Effector memory CD8-positive, alpha-beta T cell (primary cell): ENCODE results near the gene KIF7.

Experiments used
- ATAC-seq: fragments of 150-1000 bp; cut with Tn5 transposase; replicated peaks from 2 replicates; pipeline ENCODE4 v1.10.0; 2021; ENCODE audit warnings: mild to moderate bottlenecking, moderate library complexity
- DNase-seq, 3 experiments: peaks; one replicate each; pipeline ENCODE4 v3.0.0; 2021
- H3K27ac Mint-ChIP-seq, 2 donors: one replicate each; pipeline ENCODE4 v1.8.0; 2022; ENCODE audit warnings: mild to moderate bottlenecking in 2 of 2, mixed read lengths in 2 of 2, moderate library complexity in 2 of 2
- H3K27me3 Mint-ChIP-seq, 2 donors: one replicate each; pipeline ENCODE4 v1.8.0; 2022; ENCODE audit warnings: mixed read lengths in 2 of 2
- H3K36me3 Mint-ChIP-seq: one replicate; pipeline ENCODE4 v1.8.0; 2022; ENCODE audit warnings: mild to moderate bottlenecking, moderate library complexity, mixed read lengths; ENCODE audit not compliant: insufficient read depth
- H3K4me1 Mint-ChIP-seq, 2 donors: one replicate each; pipeline ENCODE4 v1.8.0; 2022; ENCODE audit warnings: low read depth in 2 of 2, mixed read lengths in 2 of 2
- H3K4me3 Mint-ChIP-seq, 2 donors: one replicate each; pipeline ENCODE4 v1.8.0; 2022; ENCODE audit warnings: mild to moderate bottlenecking in 2 of 2, mixed read lengths in 2 of 2, moderate library complexity in 2 of 2
- H3K9me3 Mint-ChIP-seq, 2 donors: one replicate each; pipeline ENCODE4 v1.8.0; 2022; ENCODE audit warnings: mixed read lengths in 2 of 2

Gene KIF7

GRCh38 chr15:89649716-89650115, 5.6 kb downstream of the KIF7 start:
- Mint-ChIP-seq H3K4me1 (peaks cover 8 to 10% of the 10 kb centered on the region in 2 donors), H3K27ac (no peak overlapping the region), H3K4me3 (no peak overlapping the region), H3K9me3 (no peaks in the 10 kb centered on the region), H3K36me3 (no peaks in the 10 kb centered on the region), H3K27me3 (peaks cover 26 to 55% of the 10 kb centered on the region in 2 donors)
- DNase-seq (no peak), ATAC-seq (no peak)

- H3K9me3 Mint-ChIP-seq, result no peaks in the 10 kb centered on the region
- DNase-seq (no peak), ATAC-seq (no peak)
- no peak overlapping the region for H3K4me3 Mint-ChIP-seq
- no peaks in the 10 kb centered on the region for H3K36me3 Mint-ChIP-seq
- H3K27ac Mint-ChIP-seq, result no peak overlapping the region
- H3K27me3 Mint-ChIP-seq, result peaks cover 20 to 49% of the 10 kb centered on the region in 2 donors
- H3K4me1 Mint-ChIP-seq, result peaks cover 3 to 5% of the 10 kb centered on the region in 2 donors
Observed at GRCh38 chr15:89649013-89649625, 6.1 kb downstream of the KIF7 start.

- Mint-ChIP-seq H3K27me3 (peaks cover 13 to 42% of the 10 kb centered on the region in 2 donors), H3K4me1 (peaks cover 3 to 5% of the 10 kb centered on the region in 2 donors), H3K36me3 (no peaks in the 10 kb centered on the region), H3K27ac (no peak overlapping the region), H3K4me3 (no peak overlapping the region), H3K9me3 (no peaks in the 10 kb centered on the region)
- no peak for ATAC-seq
- no peak for DNase-seq
Observed at GRCh38 chr15:89648106-89649012, 6.9 kb downstream of the KIF7 start.

- DNase-seq (peak; percentile 53 to 56 (median 56)), ATAC-seq (peak; percentile 45)
- Mint-ChIP-seq H3K36me3 (no peaks in the 10 kb centered on the region), H3K4me3 (no peak overlapping the region), H3K27me3 (peaks cover 4 to 31% of the 10 kb centered on the region in 2 donors), H3K27ac (no peak overlapping the region), H3K4me1 (peaks cover 3 to 5% of the 10 kb centered on the region in 2 donors), H3K9me3 (no peaks in the 10 kb centered on the region)
Observed at GRCh38 chr15:89647191-89647851, 7.9 kb downstream of the KIF7 start.

- Mint-ChIP-seq H3K4me3 (no peak overlapping the region), H3K27ac (no peak overlapping the region)
- DNase-seq, result no peak
Observed at GRCh38 chr15:89646416-89647141, 8.7 kb downstream of the KIF7 start.

GRCh38 chr15:89645680-89646079, 9.6 kb downstream of the KIF7 start:
- H3K36me3 Mint-ChIP-seq, result no peaks in the 10 kb centered on the region
- no peak overlapping the region for H3K27ac Mint-ChIP-seq
- peaks cover 0 to 31% of the 10 kb centered on the region in 2 donors for H3K27me3 Mint-ChIP-seq
- DNase-seq (no peak), ATAC-seq (no peak)
- H3K9me3 Mint-ChIP-seq, result no peaks in the 10 kb centered on the region
- no peak overlapping the region for H3K4me3 Mint-ChIP-seq
- H3K4me1 Mint-ChIP-seq, result peaks cover 3 to 5% of the 10 kb centered on the region in 2 donors

More at GRCh38 chr15:89646416-89647141, 8.7 kb downstream of the KIF7 start:
- peaks cover 3 to 5% of the 10 kb centered on the region in 2 donors for H3K4me1 Mint-ChIP-seq
- no peaks in the 10 kb centered on the region for H3K9me3 Mint-ChIP-seq
- no peak for ATAC-seq
- H3K36me3 Mint-ChIP-seq, result no peaks in the 10 kb centered on the region
- H3K27me3 Mint-ChIP-seq, result peaks cover 0 to 25% of the 10 kb centered on the region in 2 donors

GRCh38 chr15:89642106-89642505, 13.2 kb downstream of the KIF7 start:
- Mint-ChIP-seq H3K4me1 (peaks cover under 1 to 2% of the 10 kb centered on the region in 2 donors), H3K27me3 (peaks cover 0 to 24% of the 10 kb centered on the region in 2 donors), H3K9me3 (no peaks in the 10 kb centered on the region), H3K4me3 (no peak overlapping the region), H3K36me3 (no peaks in the 10 kb centered on the region), H3K27ac (no peak overlapping the region)
- no peak for DNase-seq
- no peak for ATAC-seq

GRCh38 chr15:89641053-89641452, 14.2 kb downstream of the KIF7 start:
- ATAC-seq, result no peak
- Mint-ChIP-seq H3K9me3 (no peaks in the 10 kb centered on the region), H3K27me3 (peaks cover 0 to 14% of the 10 kb centered on the region in 2 donors), H3K36me3 (no peaks in the 10 kb centered on the region), H3K4me3 (no peak overlapping the region), H3K27ac (no peak overlapping the region), H3K4me1 (no peaks in the 10 kb centered on the region)
- DNase-seq, result no peak

GRCh38 chr15:89640245-89640644, 15.0 kb downstream of the KIF7 start:
- H3K4me3 Mint-ChIP-seq, result no peak overlapping the region
- peaks cover 0 to 10% of the 10 kb centered on the region in 2 donors for H3K27me3 Mint-ChIP-seq
- H3K9me3 Mint-ChIP-seq, result no peaks in the 10 kb centered on the region
- no peaks in the 10 kb centered on the region for H3K4me1 Mint-ChIP-seq
- ATAC-seq, result no peak
- no peak for DNase-seq
- no peaks in the 10 kb centered on the region for H3K36me3 Mint-ChIP-seq
- no peak overlapping the region for H3K27ac Mint-ChIP-seq

- H3K4me1 Mint-ChIP-seq, result no peaks in the 10 kb centered on the region
- H3K36me3 Mint-ChIP-seq, result peaks cover 3% of the 10 kb centered on the region
- peaks cover 0 to 31% of the 10 kb centered on the region in 2 donors for H3K27me3 Mint-ChIP-seq
- no peaks in the 10 kb centered on the region for H3K9me3 Mint-ChIP-seq
- DNase-seq, result no peak
- no peak for ATAC-seq
- no peak overlapping the region for H3K27ac Mint-ChIP-seq
- no peak overlapping the region for H3K4me3 Mint-ChIP-seq
Observed at GRCh38 chr15:89633585-89633984, 21.7 kb downstream of the KIF7 start.

- DNase-seq, result no peak
- H3K27ac Mint-ChIP-seq, result no peak overlapping the region
- no peaks in the 10 kb centered on the region for H3K4me1 Mint-ChIP-seq
- peaks cover 0 to 31% of the 10 kb centered on the region in 2 donors for H3K27me3 Mint-ChIP-seq
- H3K36me3 Mint-ChIP-seq, result peaks cover 3% of the 10 kb centered on the region
- no peak for ATAC-seq
- H3K9me3 Mint-ChIP-seq, result no peaks in the 10 kb centered on the region
- no peak overlapping the region for H3K4me3 Mint-ChIP-seq
Observed at GRCh38 chr15:89632563-89633430, 22.5 kb downstream of the KIF7 start.

GRCh38 chr15:89631902-89632264, 23.4 kb downstream of the KIF7 start:
- H3K27me3 Mint-ChIP-seq, result peaks cover 0 to 31% of the 10 kb centered on the region in 2 donors

More at GRCh38 chr15:89631902-89632264, 23.4 kb downstream of the KIF7 start:
- peaks cover 3% of the 10 kb centered on the region for H3K36me3 Mint-ChIP-seq
- H3K9me3 Mint-ChIP-seq, result no peaks in the 10 kb centered on the region
- H3K27ac Mint-ChIP-seq, result no peak overlapping the region
- ATAC-seq (no peak), DNase-seq (no peak)
- H3K4me3 Mint-ChIP-seq, result no peak overlapping the region
- no peaks in the 10 kb centered on the region for H3K4me1 Mint-ChIP-seq
